Articular chondrocyte of knee joint (primary cell): ENCODE measurements around the gene HIC1. TPM values are rescaled to one million over a fixed set of nuclear protein-coding genes. Genes with fewer than 3 reads are reported as not detected.

Source experiments
- small RNA-seq: library from RNA; depleted of rRNA; stranded (forward); fragments of <200 nt; gene quantifications from one replicate; pipeline ENCODE3, GENCODE V24; 2012
- total RNA-seq: library from RNA; depleted of rRNA; stranded (reverse); fragments of >200 nt; gene quantifications from 2 replicates; pipeline ENCODE4 v1.2.3, GENCODE V29; 2012

HIC1 gene
- 7.6 and 12.9 TPM in 2 replicates for total RNA-seq

DNA sequence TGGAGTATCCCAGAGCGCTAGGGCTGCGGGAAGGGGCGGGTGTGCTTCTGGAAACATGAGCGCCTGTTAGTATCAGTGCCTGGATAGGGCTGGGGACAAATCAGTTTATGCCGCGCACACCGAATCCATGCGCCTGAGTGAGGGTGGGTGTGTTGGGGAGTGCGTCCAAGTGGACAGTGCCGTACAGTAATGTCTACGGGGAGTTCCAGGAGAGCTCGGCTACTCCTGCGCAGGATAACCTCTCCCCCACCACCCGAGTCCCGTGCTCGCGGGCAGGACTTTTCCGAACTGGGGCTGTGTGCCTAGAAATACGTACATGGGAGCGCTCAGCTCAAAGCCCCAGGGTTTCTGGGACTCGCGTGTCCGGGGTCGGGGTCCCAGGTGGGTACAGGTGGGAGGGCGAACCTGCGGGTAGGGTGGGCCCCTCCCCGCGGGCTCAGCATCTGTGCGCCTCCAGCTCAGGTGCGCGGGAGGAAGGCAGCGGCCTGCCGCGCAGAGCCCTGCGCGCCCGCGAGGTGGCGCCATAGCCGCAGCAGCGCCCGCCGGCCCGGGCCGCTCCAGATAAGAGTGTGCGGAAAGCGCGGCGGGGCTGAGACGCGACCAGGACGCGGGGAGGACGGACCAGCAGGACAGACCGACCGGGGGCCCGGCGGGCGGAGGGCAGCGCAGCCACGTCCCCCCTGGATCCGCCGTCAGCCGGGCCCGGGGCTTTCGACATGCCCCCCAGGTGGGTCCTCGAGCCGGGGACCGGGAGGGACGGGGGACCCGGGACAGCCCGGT is at the start of gene HIC1:
Gene HIC1, plus strand, starts transcription at position 592 of the 780 bp plus-strand sequence. CDS start 1,588 bp downstream, outside the sequence.

GRCh38 chr17:2025220-2025621 is 29.7 kb upstream of the HIC1 start, which contains the start of gene RTN4RL1:
Gene RTN4RL1, minus strand, starts transcription at chr17:2025334. Its CDS starts 469 bp downstream, at chr17:2024865.

DNA sequence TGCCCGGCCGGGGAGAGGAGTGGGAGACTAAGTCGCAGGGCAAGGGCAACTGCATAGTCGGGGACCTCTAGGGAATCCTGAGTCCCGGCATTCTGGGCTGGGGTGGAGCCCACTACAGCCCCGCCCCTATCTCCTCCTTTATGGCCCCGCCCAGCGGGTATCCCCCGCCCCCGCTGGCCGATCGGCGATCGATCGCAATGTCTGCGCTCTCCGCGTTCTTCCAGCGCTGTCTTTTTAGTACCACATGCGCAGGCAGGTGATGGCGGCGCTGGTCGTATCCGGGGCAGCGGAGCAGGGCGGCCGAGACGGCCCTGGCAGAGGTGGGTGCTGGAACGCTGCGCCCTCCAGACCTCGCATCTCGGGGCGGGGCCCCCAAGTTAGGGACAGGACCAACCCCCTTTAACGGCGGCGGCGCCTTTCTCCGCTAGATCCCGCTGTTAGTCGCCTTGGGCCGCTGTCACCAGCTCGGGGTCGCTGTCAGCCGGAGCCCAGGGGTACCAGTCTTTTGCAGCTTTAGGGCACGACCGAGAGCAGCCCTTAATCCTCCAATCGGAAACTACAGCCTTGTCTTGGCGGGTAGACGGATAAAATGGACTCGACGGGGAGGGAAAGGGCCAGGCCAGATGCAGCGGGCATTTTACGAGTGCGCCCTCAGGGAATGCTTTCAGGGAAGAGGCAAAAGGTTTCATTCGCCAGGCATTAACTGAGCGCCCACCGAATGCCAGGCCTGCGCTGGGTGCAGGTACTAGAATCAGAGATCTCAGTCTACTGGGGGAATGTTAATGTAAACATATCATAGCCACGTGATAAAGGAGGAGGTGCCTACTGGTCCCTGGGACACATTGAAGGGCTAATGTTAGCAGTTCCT is 24.8 kb upstream of the HIC1 start, which contains the start of gene DPH1:
Gene DPH1, plus strand, starts transcription at position 243 of the 868 bp plus-strand sequence. Its CDS starts 17 bp downstream, at position 260.

DNA sequence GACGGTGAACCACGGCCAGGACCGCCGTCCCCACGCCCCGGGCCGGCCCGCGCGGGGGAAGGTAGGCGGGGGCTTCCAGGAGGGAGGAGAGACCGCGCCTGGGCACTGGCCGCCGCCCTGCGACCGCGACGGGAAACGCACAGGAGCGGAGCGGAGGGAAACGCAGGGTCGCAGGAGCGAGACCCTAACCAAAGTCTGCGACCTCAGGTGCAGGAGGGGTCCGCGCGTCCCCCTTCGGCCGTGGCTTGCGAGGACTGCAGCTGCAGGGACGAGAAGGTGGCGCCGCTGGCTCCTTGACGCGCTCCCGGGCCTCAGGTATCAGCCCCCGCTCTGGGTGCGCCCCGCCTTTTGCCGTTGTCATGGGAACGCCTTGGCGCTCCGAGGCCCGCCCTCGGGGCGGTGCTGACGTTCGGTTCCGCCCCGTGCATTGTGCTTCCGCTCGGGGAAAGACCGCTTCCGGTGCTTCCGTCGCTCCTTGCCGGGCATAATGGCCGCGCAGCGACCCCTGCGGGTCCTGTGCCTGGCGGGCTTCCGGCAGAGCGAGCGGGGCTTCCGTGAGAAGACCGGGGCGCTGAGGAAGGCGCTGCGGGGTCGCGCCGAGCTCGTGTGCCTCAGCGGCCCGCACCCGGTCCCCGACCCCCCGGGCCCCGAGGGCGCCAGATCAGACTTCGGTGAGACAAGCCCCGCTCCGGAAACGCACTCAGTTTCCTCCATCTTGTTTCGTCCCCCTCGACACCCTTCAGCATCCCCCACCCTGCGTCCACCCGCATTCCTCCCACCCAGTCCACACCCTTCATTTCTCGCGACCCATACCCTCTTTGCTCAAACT is 13.1 kb upstream of the HIC1 start, which contains the start of gene OVCA2:
Gene OVCA2, plus strand, starts transcription at position 462 of the 829 bp plus-strand sequence. Its CDS starts 26 bp downstream, at position 488.

Small RNAs within 50 kb of the gene (small RNA-seq; reads per million reads assigned to genes)
- gene AC090617.6, result not detected
- not detected for gene AC090617.9
- gene MIR132, result 76.5 reads per million, percentile 97 among the genes with 10 or more reads in this experiment
- 3.7 reads per million, percentile 86 among the genes with 10 or more reads in this experiment for gene MIR212
- gene OVCA2, result not detected

Other genes starting within 250 kb of the HIC1 start
- gene SMYD4, start 225.2 kb upstream of the HIC1 start, total RNA-seq, result 11.2 and 11.8 TPM in 2 replicates
- gene RPA1, start 225.1 kb upstream of the HIC1 start, total RNA-seq, result 25.2 TPM in 2 replicates
- gene RTN4RL1, start 29.8 kb upstream of the HIC1 start, total RNA-seq, result 8.4 and 13.0 TPM in 2 replicates
- gene DPH1, start 24.9 kb upstream of the HIC1 start, total RNA-seq, result 40.6 and 52.0 TPM in 2 replicates
- gene OVCA2, start 13.1 kb upstream of the HIC1 start, total RNA-seq, result 39.3 and 44.9 TPM in 2 replicates
- 26.9 and 35.8 TPM in 2 replicates for gene SMG6, start 248.7 kb downstream of the HIC1 start, total RNA-seq
- gene SRR, start 248.8 kb downstream of the HIC1 start, total RNA-seq, result 19.2 and 23.4 TPM in 2 replicates